Progenitor cell of endocrine pancreas (in vitro differentiated cells): ENCODE measurements around the gene CCDC146. TPM values are rescaled to one million over a fixed set of nuclear protein-coding genes. Genes with fewer than 3 reads are reported as not detected.
"Not testable (repeated sequence)": the region's sequence is repeated elsewhere in the genome, so short reads cannot be mapped to it uniquely, and the experiment has no call there.

Source experiments
- DNase-seq: peaks from one replicate; pipeline ENCODE4 v3.0.0; 2021; ENCODE audit warnings: low spot score; ENCODE audit not compliant: unreplicated experiment
- H3K27ac Mint-ChIP-seq: 2 replicates; pipeline ENCODE4 v1.8.0; 2021; ENCODE audit warnings: mild to moderate bottlenecking, moderate library complexity, mixed read lengths
- H3K27me3 Mint-ChIP-seq: 2 replicates; pipeline ENCODE4 v1.8.0; 2021; ENCODE audit warnings: mixed read lengths
- H3K36me3 Mint-ChIP-seq: 2 replicates; pipeline ENCODE4 v1.8.0; 2022; ENCODE audit warnings: mixed read lengths; ENCODE audit not compliant: insufficient read depth
- H3K4me1 Mint-ChIP-seq: 2 replicates; pipeline ENCODE4 v1.8.0; 2021; ENCODE audit warnings: low read depth, mixed read lengths
- H3K4me3 Mint-ChIP-seq: 2 replicates; pipeline ENCODE4 v1.8.0; 2021; ENCODE audit warnings: low read depth, mild to moderate bottlenecking, moderate library complexity, mixed read lengths
- H3K9me3 Mint-ChIP-seq: 2 replicates; pipeline ENCODE4 v1.8.0; 2021; ENCODE audit warnings: low read depth, mixed read lengths
- CTCF ChIP-seq: fragments of 200-600 bp; sonication (generic); IDR thresholded peaks from one replicate; pipeline ENCODE4 v1.5.0; 2021; ENCODE audit warnings: antibody characterized with exemption, mild to moderate bottlenecking; ENCODE audit not compliant: unreplicated experiment
- total RNA-seq: library from RNA; stranded (reverse); gene quantifications from 2 replicates; pipeline ENCODE4 v1.2.1, GENCODE V29; 2021

CCDC146 gene
- total RNA-seq, 1 donor from 2014 or later = 14.8 TPM

GRCh38 chr7:77217474-77218185, 95.2 kb downstream of the CCDC146 start:
- H3K4me1 Mint-ChIP-seq = peaks cover 2% of the 10 kb centered on the region
- H3K36me3 Mint-ChIP-seq = peaks cover 5% of the 10 kb centered on the region
- peaks cover 9% of the 10 kb centered on the region for H3K9me3 Mint-ChIP-seq
- no peak overlapping the region for H3K4me3 Mint-ChIP-seq
- TF ChIP-seq CTCF = no peak
- DNase-seq = no peak
- H3K27me3 Mint-ChIP-seq = no peaks in the 10 kb centered on the region
- no peak overlapping the region for H3K27ac Mint-ChIP-seq

GRCh38 chr7:77219701-77220331, 97.4 kb downstream of the CCDC146 start:
- H3K4me1 Mint-ChIP-seq, H3K36me3 Mint-ChIP-seq: not testable (repeated sequence)

GRCh38 chr7:77222065-77222464, 99.7 kb downstream of the CCDC146 start:
- Mint-ChIP-seq H3K4me3 (no peak overlapping the region), H3K27ac (no peak overlapping the region)

More at GRCh38 chr7:77219701-77220331, 97.4 kb downstream of the CCDC146 start:
- not testable (repeated sequence) for H3K27me3 Mint-ChIP-seq, H3K9me3 Mint-ChIP-seq, DNase-seq, H3K4me3 Mint-ChIP-seq, H3K27ac Mint-ChIP-seq

GRCh38 chr7:77222819-77223218, 100.4 kb downstream of the CCDC146 start:
- no peak overlapping the region for H3K27ac Mint-ChIP-seq
- peaks cover 3% of the 10 kb centered on the region for H3K4me1 Mint-ChIP-seq
- no peak for DNase-seq
- no peak for TF ChIP-seq CTCF
- no peaks in the 10 kb centered on the region for H3K27me3 Mint-ChIP-seq
- peaks cover 5% of the 10 kb centered on the region for H3K36me3 Mint-ChIP-seq
- H3K9me3 Mint-ChIP-seq = peaks cover 9% of the 10 kb centered on the region
- no peak overlapping the region for H3K4me3 Mint-ChIP-seq

More at GRCh38 chr7:77222065-77222464, 99.7 kb downstream of the CCDC146 start:
- Mint-ChIP-seq H3K27me3 (no peaks in the 10 kb centered on the region), H3K9me3 (peaks cover 9% of the 10 kb centered on the region), H3K4me1 (peaks cover 3% of the 10 kb centered on the region), H3K36me3 (peaks cover 5% of the 10 kb centered on the region)
- TF ChIP-seq CTCF = no peak
- no peak for DNase-seq

GRCh38 chr7:77223261-77223660, 100.8 kb downstream of the CCDC146 start:
- H3K27ac Mint-ChIP-seq = no peak overlapping the region
- H3K36me3 Mint-ChIP-seq = peaks cover 5% of the 10 kb centered on the region
- TF ChIP-seq CTCF = no peak
- no peak for DNase-seq
- H3K4me3 Mint-ChIP-seq = no peak overlapping the region
- peaks cover 9% of the 10 kb centered on the region for H3K9me3 Mint-ChIP-seq
- H3K27me3 Mint-ChIP-seq = no peaks in the 10 kb centered on the region
- peaks cover 3% of the 10 kb centered on the region for H3K4me1 Mint-ChIP-seq

GRCh38 chr7:77226357-77226839, 104.0 kb downstream of the CCDC146 start:
- H3K36me3 Mint-ChIP-seq = peaks cover 4% of the 10 kb centered on the region
- H3K27me3 Mint-ChIP-seq = no peaks in the 10 kb centered on the region
- DNase-seq = no peak
- H3K4me1 Mint-ChIP-seq = peaks cover 3% of the 10 kb centered on the region
- no peak overlapping the region for H3K27ac Mint-ChIP-seq
- peaks cover 11% of the 10 kb centered on the region for H3K9me3 Mint-ChIP-seq
- H3K4me3 Mint-ChIP-seq = no peak overlapping the region
- no peak for TF ChIP-seq CTCF

- not testable (repeated sequence) for H3K36me3 Mint-ChIP-seq, H3K27me3 Mint-ChIP-seq, H3K27ac Mint-ChIP-seq, H3K4me1 Mint-ChIP-seq, H3K4me3 Mint-ChIP-seq, DNase-seq
- peaks cover 11% of the 10 kb centered on the region for H3K9me3 Mint-ChIP-seq
Observed at GRCh38 chr7:77228795-77229194, 106.4 kb downstream of the CCDC146 start.
